NB4 (cell line): ENCODE data around the gene APOE.

ENCODE experiments used
- DNase-seq: peaks from one replicate; pipeline ENCODE4 v3.0.0; 2010; ENCODE audit warnings: low read depth
- H3K4me3 ChIP-seq: one replicate; pipeline ENCODE4 v1.5.1; 2011; ENCODE audit warnings: mild to moderate bottlenecking, low read depth, low read length, moderate library complexity
- CTCF ChIP-seq: IDR thresholded peaks from one replicate; pipeline ENCODE4 v1.5.1; 2012; ENCODE audit warnings: low read depth, low read length
- MAX ChIP-seq: IDR thresholded peaks from 2 replicates; pipeline ENCODE4 v1.6.1; 2011; ENCODE audit warnings: low read depth, low read length
- MYC ChIP-seq: IDR thresholded peaks from 2 replicates; pipeline ENCODE4 v1.6.1; 2011; ENCODE audit warnings: low read depth, low read length
- POLR2A ChIP-seq: IDR thresholded peaks from 2 replicates; pipeline ENCODE4 v1.6.1; 2011; ENCODE audit warnings: mild to moderate bottlenecking; ENCODE audit not compliant: insufficient read length; ENCODE audit errors: extremely low read depth

Gene APOE

GRCh38 chr19:44894946-44895345, 10.7 kb upstream of the APOE start:
- no peak for DNase-seq
- no peak for TF ChIP-seq POLR2A
- no peak for TF ChIP-seq CTCF
- TF ChIP-seq MYC = no peak
- TF ChIP-seq MAX = no peak
- H3K4me3 ChIP-seq = no peak overlapping the region

GRCh38 chr19:44897835-44898234, 7.8 kb upstream of the APOE start:
- no peak overlapping the region for H3K4me3 ChIP-seq
- TF ChIP-seq MYC (no peak), CTCF (no peak), POLR2A (no peak), MAX (no peak)
- no peak for DNase-seq

- no peak for DNase-seq
- H3K4me3 ChIP-seq = no peak overlapping the region
- TF ChIP-seq POLR2A (no peak), MYC (no peak), CTCF (no peak), MAX (no peak)
These were observed 5.0 kb upstream of the APOE start for GRCh38 chr19:44900328-44901244.

- no peak for DNase-seq
- no peak overlapping the region for H3K4me3 ChIP-seq
- TF ChIP-seq MAX (no peak), POLR2A (no peak), CTCF (no peak), MYC (no peak)
These were observed 2.4 kb upstream of the APOE start for GRCh38 chr19:44903216-44903601.

- no peak overlapping the region for H3K4me3 ChIP-seq
- TF ChIP-seq MYC = no peak
- peak; percentile 12 for TF ChIP-seq POLR2A
- peak; percentile 65 for TF ChIP-seq CTCF
- peak; percentile 74 for DNase-seq
These were observed 1.8 kb upstream of the APOE start for GRCh38 chr19:44903602-44904425.
